GM23338 (cell line): Measurements from ENCODE around the gene JAKMIP2. TPM values are rescaled to one million over a fixed set of nuclear protein-coding genes. Genes with fewer than 3 reads are reported as not detected.

ENCODE experiments used
- ATAC-seq: fragments of 200-7000 bp; cut with Tn5 transposase; 3 replicates; pipeline ENCODE4 v1.9.1; 2020
- DNase-seq: peaks from one replicate; pipeline ENCODE4 v3.0.0-alpha.2; 2015; ENCODE audit warnings: low spot score
- H2AFZ ChIP-seq: fragments of 200-600 bp; sonication (generic); 2 replicates; pipeline ENCODE4 v1.8.0; 2016; ENCODE audit warnings: antibody characterized with exemption, mild to moderate bottlenecking, moderate library complexity
- H3F3A ChIP-seq: fragments of 200-600 bp; sonication (generic); replicated peaks from 2 replicates; pipeline ENCODE4 v1.8.0; 2017; ENCODE audit warnings: antibody characterized with exemption, mixed run types, low read depth
- H3K27ac ChIP-seq: fragments of 200-600 bp; sonication (generic); 2 replicates; pipeline ENCODE4 v1.6.1; 2016; ENCODE audit warnings: low read depth
- H3K27me3 ChIP-seq: fragments of 200-600 bp; sonication (generic); 2 replicates; pipeline ENCODE4 v1.8.0; 2016; ENCODE audit warnings: mild to moderate bottlenecking, mixed run types, moderate library complexity; ENCODE audit not compliant: insufficient read depth
- H3K36me3 ChIP-seq: fragments of 200-600 bp; sonication (generic); 2 replicates; pipeline ENCODE4 v1.8.0; 2016; ENCODE audit warnings: mild to moderate bottlenecking; ENCODE audit not compliant: insufficient read depth
- H3K4me1 ChIP-seq: fragments of 200-600 bp; sonication (generic); 2 replicates; pipeline ENCODE4 v1.8.0; 2016; ENCODE audit warnings: mild to moderate bottlenecking, moderate library complexity; ENCODE audit not compliant: insufficient read depth
- H3K4me2 ChIP-seq: fragments of 200-600 bp; sonication (generic); 2 replicates; pipeline ENCODE4 v1.7.1; 2017; ENCODE audit warnings: mixed run types
- H3K4me3 ChIP-seq: fragments of 200-600 bp; sonication (generic); 2 replicates; pipeline ENCODE4 v1.6.1; 2016; ENCODE audit warnings: mixed run types
- H3K79me2 ChIP-seq: fragments of 200-600 bp; sonication (generic); replicated peaks from 2 replicates; pipeline ENCODE4 v1.8.0; 2017; ENCODE audit warnings: mild to moderate bottlenecking; ENCODE audit not compliant: insufficient read depth
- H3K9me2 ChIP-seq: fragments of 200-600 bp; sonication (generic); 2 replicates; pipeline ENCODE4 v1.8.0; 2017; ENCODE audit not compliant: insufficient read depth
- H4K20me1 ChIP-seq: fragments of 200-600 bp; sonication (generic); replicated peaks from 2 replicates; pipeline ENCODE4 v1.8.0; 2017; ENCODE audit warnings: mild to moderate bottlenecking; ENCODE audit not compliant: insufficient read depth
- H3K27ac Mint-ChIP-seq: 2 replicates; pipeline ENCODE4 v1.8.0; 2020; ENCODE audit warnings: inconsistent platforms, mild to moderate bottlenecking, moderate library complexity, mixed read lengths
- H3K27me3 Mint-ChIP-seq: 3 replicates; pipeline ENCODE4 v1.8.0; 2022; ENCODE audit warnings: low read depth, mild to moderate bottlenecking, moderate library complexity, mixed read lengths, inconsistent platforms; ENCODE audit not compliant: insufficient read depth, poor library complexity
- H3K36me3 Mint-ChIP-seq: 3 replicates; pipeline ENCODE4 v1.8.0; 2021; ENCODE audit warnings: low read depth, mild to moderate bottlenecking, inconsistent platforms, moderate library complexity, mixed read lengths
- H3K4me1 Mint-ChIP-seq: 3 replicates; pipeline ENCODE4 v1.8.0; 2020; ENCODE audit warnings: mild to moderate bottlenecking, inconsistent platforms, mixed read lengths
- H3K4me3 Mint-ChIP-seq: 3 replicates; pipeline ENCODE4 v1.8.0; 2021; ENCODE audit warnings: moderate library complexity, mild to moderate bottlenecking, inconsistent platforms, mixed read lengths
- H3K9me3 Mint-ChIP-seq: 3 replicates; pipeline ENCODE4 v1.8.0; 2020; ENCODE audit warnings: moderate library complexity, mild to moderate bottlenecking, inconsistent platforms, mixed read lengths
- CREB1 ChIP-seq: fragments of 250-450 bp; sonication (Bioruptor Pico); IDR thresholded peaks from 2 replicates; pipeline ENCODE4 v1.5.0; 2020; ENCODE audit warnings: low read depth, mild to moderate bottlenecking, moderate library complexity
- ETS1 ChIP-seq: IDR thresholded peaks from 2 replicates; pipeline ENCODE4 v1.6.1; 2016; ENCODE audit warnings: antibody characterized with exemption
- EZH2 ChIP-seq: fragments of 200-600 bp; sonication (generic); IDR thresholded peaks from one replicate; pipeline ENCODE4 v1.8.0; 2017; ENCODE audit warnings: antibody characterized with exemption, mild to moderate bottlenecking, low read depth; ENCODE audit not compliant: unreplicated experiment
- EZH2phosphoT487 ChIP-seq: fragments of 200-600 bp; sonication (generic); IDR thresholded peaks from one replicate; pipeline ENCODE4 v1.8.1; 2018; ENCODE audit warnings: antibody characterized with exemption; ENCODE audit not compliant: unreplicated experiment
- JUNB ChIP-seq: IDR thresholded peaks from one replicate; pipeline ENCODE4 v1.6.1; 2016; ENCODE audit warnings: antibody characterized with exemption; ENCODE audit not compliant: unreplicated experiment
- NANOG ChIP-seq: IDR thresholded peaks from 2 replicates; pipeline ENCODE4 v1.6.1; 2016; ENCODE audit warnings: antibody characterized with exemption, borderline replicate concordance
- POLR2AphosphoS5 ChIP-seq: IDR thresholded peaks from 2 replicates; pipeline ENCODE4 v1.6.1; 2016; ENCODE audit warnings: antibody characterized with exemption, low read depth
- STAT1 ChIP-seq: IDR thresholded peaks from one replicate; pipeline ENCODE4 v1.6.1; 2016; ENCODE audit warnings: antibody characterized with exemption; ENCODE audit not compliant: unreplicated experiment
- ZNF114 ChIP-seq: fragments of 250-450 bp; sonication (Bioruptor Pico); IDR thresholded peaks from 2 replicates; pipeline ENCODE4 v1.5.0; 2020; ENCODE audit warnings: mild to moderate bottlenecking, moderate library complexity
- ZNF331 ChIP-seq: fragments of 250-450 bp; sonication (Bioruptor Pico); IDR thresholded peaks from 2 replicates; pipeline ENCODE4 v1.5.0; 2020; ENCODE audit warnings: low read depth, mild to moderate bottlenecking, moderate library complexity
- polyA plus RNA-seq: library from polyadenylated mRNA; unstranded; fragments of >200 nt; fragmentation: Nextera tagmentation; extraction: Ambion mirVana; gene quantifications from 2 replicates; pipeline ENCODE4 v1.2.1, GENCODE V29; 2016
- total RNA-seq: library from RNA; depleted of rRNA; stranded (reverse); fragments of >200 nt; shearing (Covaris generic); gene quantifications from 2 replicates; pipeline ENCODE4 v1.2.3, GENCODE V29; 2014
- TF ChIP-seq, protein P1 (sequence below): IDR thresholded peaks from one replicate; pipeline ENCODE4 v1.6.1; 2018; ENCODE audit warnings: antibody characterized with exemption; ENCODE audit not compliant: unreplicated experiment
- TF ChIP-seq, protein P2 (sequence below), 2 experiments: fragments of 200-600 bp in 1 of 2; sonication (generic) in 1 of 2; conservative IDR thresholded peaks; 2 replicates each; pipeline versions ENCODE4 v1.5.1 to v1.6.1; 2016 to 2017; ENCODE audit warnings: antibody characterized with exemption in 2 of 2, low read depth in 2 of 2, mild to moderate bottlenecking in 2 of 2, moderate library complexity in 1 of 2

Gene JAKMIP2
- total and polyA plus RNA-seq, 2 experiments from 2014 or later: 20.5 to 27.2 TPM

- TF ChIP-seq, protein P1, sequence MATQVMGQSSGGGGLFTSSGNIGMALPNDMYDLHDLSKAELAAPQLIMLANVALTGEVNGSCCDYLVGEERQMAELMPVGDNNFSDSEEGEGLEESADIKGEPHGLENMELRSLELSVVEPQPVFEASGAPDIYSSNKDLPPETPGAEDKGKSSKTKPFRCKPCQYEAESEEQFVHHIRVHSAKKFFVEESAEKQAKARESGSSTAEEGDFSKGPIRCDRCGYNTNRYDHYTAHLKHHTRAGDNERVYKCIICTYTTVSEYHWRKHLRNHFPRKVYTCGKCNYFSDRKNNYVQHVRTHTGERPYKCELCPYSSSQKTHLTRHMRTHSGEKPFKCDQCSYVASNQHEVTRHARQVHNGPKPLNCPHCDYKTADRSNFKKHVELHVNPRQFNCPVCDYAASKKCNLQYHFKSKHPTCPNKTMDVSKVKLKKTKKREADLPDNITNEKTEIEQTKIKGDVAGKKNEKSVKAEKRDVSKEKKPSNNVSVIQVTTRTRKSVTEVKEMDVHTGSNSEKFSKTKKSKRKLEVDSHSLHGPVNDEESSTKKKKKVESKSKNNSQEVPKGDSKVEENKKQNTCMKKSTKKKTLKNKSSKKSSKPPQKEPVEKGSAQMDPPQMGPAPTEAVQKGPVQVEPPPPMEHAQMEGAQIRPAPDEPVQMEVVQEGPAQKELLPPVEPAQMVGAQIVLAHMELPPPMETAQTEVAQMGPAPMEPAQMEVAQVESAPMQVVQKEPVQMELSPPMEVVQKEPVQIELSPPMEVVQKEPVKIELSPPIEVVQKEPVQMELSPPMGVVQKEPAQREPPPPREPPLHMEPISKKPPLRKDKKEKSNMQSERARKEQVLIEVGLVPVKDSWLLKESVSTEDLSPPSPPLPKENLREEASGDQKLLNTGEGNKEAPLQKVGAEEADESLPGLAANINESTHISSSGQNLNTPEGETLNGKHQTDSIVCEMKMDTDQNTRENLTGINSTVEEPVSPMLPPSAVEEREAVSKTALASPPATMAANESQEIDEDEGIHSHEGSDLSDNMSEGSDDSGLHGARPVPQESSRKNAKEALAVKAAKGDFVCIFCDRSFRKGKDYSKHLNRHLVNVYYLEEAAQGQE: no peak
These were observed 18.6 kb downstream of the JAKMIP2 start (continued) for GRCh38 chr5:147763791-147764525.

DNA sequence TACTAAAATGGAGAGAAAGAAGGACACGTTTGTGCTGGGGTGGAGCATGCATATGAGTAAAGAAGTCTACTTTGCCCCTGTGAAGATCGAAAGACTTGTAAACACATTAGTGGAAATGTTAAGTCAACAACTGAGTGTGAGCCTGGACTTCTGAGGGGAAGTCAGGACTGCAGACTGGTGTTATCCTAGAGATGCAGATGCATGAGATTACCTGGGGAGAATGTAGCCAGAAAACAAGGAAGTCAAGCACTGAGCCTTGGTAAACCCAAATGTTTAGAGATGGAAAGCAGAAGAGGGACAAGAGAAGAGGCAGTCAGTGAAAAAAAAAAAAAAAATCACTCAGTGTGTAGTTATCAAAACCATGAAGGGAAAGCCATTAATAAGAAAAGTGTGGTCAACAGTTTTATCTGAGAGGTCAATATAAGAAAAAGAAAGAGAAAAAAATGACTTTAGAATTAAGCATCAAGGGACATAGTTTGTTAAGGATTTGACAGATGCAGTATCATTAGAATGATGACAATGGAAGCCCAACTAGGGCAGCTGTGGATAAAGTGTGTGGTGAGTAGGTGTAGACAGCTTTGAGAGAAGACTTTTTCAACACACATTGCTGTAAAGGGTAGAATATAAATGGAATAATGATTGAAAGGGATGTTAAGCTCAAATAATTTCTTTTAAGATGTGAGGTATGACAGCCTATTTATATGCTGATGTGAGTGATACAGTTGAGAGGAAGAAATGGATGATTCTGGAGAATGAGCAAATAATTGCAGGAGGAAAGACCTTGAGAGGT lies 22.2 kb downstream of the JAKMIP2 start:
- Histone ChIP-seq H3K4me2 (peak overlapping the region; percentile 7), H3F3A (no peaks in the 10 kb centered on the region), H3K27me3 (no peaks in the 10 kb centered on the region), H3K4me1 (peaks cover 42% of the 10 kb centered on the region), H3K36me3 (no peaks in the 10 kb centered on the region), H4K20me1 (peaks cover 10% of the 10 kb centered on the region), H2AFZ (no peak overlapping the region), H3K4me3 (no peak overlapping the region), H3K27ac (peak overlapping the region; percentile 28; the same call in 1 of the 2 replicates), H3K79me2 (peaks cover 39% of the 10 kb centered on the region), H3K9me2 (no peaks in the 10 kb centered on the region)
- H3K4me1 Mint-ChIP-seq: peaks cover 25% of the 10 kb centered on the region
- H3K27ac Mint-ChIP-seq: no peak overlapping the region
- DNase-seq (no peak), ATAC-seq (peak; percentile 67)
- no peaks in the 10 kb centered on the region for H3K36me3 Mint-ChIP-seq
- H3K27me3 Mint-ChIP-seq: peaks cover 1% of the 10 kb centered on the region
- no peak overlapping the region for H3K4me3 Mint-ChIP-seq
- TF ChIP-seq ZNF331 (CRISPR knock-in tag) (no peak), ZNF114 (CRISPR knock-in tag) (no peak), POLR2AphosphoS5 (no peak), EZH2phosphoT487 (no peak), JUNB (no peak), NANOG (no peak), STAT1 (no peak), EZH2 (no peak), CREB1 (CRISPR knock-in tag) (no peak), ETS1 (no peak)
- TF ChIP-seq, protein P1: no peak
- TF ChIP-seq, protein P2, sequence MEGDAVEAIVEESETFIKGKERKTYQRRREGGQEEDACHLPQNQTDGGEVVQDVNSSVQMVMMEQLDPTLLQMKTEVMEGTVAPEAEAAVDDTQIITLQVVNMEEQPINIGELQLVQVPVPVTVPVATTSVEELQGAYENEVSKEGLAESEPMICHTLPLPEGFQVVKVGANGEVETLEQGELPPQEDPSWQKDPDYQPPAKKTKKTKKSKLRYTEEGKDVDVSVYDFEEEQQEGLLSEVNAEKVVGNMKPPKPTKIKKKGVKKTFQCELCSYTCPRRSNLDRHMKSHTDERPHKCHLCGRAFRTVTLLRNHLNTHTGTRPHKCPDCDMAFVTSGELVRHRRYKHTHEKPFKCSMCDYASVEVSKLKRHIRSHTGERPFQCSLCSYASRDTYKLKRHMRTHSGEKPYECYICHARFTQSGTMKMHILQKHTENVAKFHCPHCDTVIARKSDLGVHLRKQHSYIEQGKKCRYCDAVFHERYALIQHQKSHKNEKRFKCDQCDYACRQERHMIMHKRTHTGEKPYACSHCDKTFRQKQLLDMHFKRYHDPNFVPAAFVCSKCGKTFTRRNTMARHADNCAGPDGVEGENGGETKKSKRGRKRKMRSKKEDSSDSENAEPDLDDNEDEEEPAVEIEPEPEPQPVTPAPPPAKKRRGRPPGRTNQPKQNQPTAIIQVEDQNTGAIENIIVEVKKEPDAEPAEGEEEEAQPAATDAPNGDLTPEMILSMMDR (conservative IDR thresholded peaks at IDR 0.05; ENCODE audit: low read depth in 2 of 2): no peak
- no peaks in the 10 kb centered on the region for H3K9me3 Mint-ChIP-seq
